ENCODE results near the gene GPC5. TPM values are rescaled to one million over a fixed set of nuclear protein-coding genes. Genes with fewer than 3 reads are reported as not detected.

The GPC5 gene
- total RNA-seq, 1 experiment from 2014 or later: not detected

DNA sequence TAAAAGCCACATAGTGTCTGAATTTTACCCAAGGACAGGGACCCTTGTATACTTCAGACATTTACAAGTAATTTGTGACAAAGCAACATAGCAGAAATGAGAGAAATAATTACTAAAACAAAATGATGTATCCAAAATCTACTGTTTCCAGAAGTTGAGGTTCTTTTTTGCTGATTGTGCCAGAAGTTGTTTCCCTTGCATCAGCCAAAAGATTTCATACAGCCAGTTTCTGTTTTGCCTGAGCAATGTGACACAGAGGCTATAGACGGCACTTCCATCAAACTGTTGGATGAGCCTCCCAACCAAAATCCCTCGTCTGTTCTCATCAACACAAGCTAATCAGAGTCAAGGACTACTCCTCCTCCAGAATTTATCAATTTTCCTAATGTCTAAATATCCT, 915.0 kb downstream of the GPC5 start:
- H3K4me3 ChIP-seq: no peak overlapping the region
- DNase-seq: no peak
- H3K27me3 ChIP-seq: no peaks in the 10 kb centered on the region
- no peaks in the 10 kb centered on the region for H3K9me3 ChIP-seq
- no peaks in the 10 kb centered on the region for H3K36me3 ChIP-seq

DNA sequence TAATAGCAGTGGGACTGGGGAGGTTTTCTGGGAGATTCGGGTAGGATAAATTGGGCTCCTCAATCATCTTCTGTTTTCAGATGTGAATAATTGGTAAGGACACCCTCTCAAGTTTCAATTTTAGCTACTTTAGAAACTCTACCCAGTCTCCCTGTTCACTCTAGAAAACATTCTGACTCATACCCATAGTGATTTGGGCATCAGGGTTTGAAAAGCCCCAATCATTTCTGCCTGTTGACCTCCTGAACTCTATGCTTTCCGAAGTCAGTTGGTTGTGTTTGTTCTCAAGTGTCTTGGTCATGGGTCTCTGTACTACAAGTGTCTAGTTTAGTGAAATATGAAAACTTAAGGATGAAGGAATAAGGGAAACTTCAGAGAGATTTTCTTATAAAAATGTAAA, 916.8 kb downstream of the GPC5 start:
- Histone ChIP-seq H3K9me3 (no peaks in the 10 kb centered on the region), H3K4me3 (no peak overlapping the region), H3K27me3 (no peaks in the 10 kb centered on the region), H3K36me3 (no peaks in the 10 kb centered on the region)
- DNase-seq: no peak

DNA sequence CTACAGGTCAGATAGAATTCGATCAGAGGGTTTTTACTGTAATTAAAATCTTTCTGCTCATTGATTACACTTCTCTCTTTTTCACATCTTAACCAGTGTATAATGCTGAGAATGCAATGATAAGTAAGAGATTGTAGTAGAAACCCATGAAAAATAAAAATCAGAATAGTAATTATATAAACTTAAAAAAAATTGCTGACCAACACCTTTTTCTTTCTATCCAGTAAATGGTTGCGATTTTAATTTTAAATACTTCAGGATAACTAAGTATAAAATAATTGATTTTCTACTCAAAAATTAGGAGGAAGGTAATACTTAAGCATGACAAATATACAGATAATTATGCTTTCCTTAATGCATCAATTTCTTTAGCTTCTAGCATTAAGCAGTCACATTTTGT, 917.6 kb downstream of the GPC5 start:
- Histone ChIP-seq H3K27me3 (no peaks in the 10 kb centered on the region), H3K36me3 (no peaks in the 10 kb centered on the region), H3K4me3 (no peak overlapping the region), H3K9me3 (no peaks in the 10 kb centered on the region)
- DNase-seq: no peak

DNA sequence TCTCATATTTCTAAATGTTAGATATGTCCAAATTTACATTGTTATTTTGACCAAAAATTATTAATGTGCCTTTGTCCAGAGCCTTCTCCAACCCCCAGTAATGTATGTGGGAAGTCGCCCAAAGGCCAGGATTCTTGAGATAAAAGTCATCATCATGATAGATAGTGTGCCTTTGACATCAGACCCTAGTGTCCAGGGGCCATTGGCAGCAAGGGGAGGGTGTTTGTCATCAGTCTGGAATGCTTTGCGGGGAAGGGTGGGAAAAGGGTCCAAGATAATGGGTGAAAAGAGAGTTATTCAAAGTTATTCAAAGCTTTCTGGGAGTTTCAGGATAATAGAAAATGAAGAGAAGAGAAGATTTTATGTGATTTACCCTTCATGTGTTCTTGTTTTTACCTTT, 918.6 kb downstream of the GPC5 start:
- H3K9me3 ChIP-seq: no peaks in the 10 kb centered on the region
- DNase-seq: peak; percentile 38
- no peaks in the 10 kb centered on the region for H3K36me3 ChIP-seq
- no peak overlapping the region for H3K4me3 ChIP-seq
- H3K27me3 ChIP-seq: no peaks in the 10 kb centered on the region

DNA sequence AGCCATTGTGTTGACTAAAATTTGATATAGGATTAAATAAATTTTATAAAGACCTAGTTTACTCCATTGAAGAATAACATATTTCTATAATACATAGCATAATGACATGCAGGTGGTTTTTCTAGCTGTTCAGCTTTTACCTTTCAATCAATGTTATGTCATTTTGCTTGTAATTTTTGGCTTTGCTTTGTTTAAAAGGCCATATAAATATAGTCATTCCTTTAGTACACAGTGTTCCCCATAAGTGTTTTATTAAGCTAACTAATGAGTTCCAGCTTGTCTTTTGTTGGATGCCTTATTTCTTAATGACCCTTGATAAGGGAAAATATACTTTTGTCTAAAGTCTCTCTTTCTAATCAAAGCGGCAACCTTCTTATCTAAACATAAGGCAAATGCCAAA, 921.9 kb downstream of the GPC5 start:
- no peaks in the 10 kb centered on the region for H3K36me3 ChIP-seq
- no peaks in the 10 kb centered on the region for H3K9me3 ChIP-seq
- no peak for DNase-seq
- H3K4me3 ChIP-seq: no peak overlapping the region
- H3K27me3 ChIP-seq: no peaks in the 10 kb centered on the region

DNA sequence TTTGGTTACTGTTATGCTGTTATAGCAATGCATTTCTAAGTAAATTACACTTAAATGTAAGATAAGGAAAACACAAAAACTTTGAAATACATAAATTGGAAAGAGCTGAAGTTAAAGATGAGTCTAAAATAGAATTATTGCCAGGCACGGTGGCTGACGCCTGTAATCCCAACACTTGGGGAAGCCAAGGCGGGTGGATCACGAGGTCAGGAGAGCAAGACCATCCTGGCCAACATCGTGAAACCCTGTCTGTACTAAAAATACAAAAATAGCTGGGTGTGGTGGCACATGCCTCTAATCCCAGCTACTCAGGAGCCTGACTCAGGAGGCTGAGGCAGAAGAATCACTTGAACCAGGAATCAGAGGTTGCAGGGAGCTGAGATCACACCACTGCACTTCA, 922.8 kb downstream of the GPC5 start:
- Histone ChIP-seq H3K36me3 (no peaks in the 10 kb centered on the region), H3K9me3 (no peaks in the 10 kb centered on the region), H3K27me3 (no peaks in the 10 kb centered on the region), H3K4me3 (no peak overlapping the region)
- no peak for DNase-seq

DNA sequence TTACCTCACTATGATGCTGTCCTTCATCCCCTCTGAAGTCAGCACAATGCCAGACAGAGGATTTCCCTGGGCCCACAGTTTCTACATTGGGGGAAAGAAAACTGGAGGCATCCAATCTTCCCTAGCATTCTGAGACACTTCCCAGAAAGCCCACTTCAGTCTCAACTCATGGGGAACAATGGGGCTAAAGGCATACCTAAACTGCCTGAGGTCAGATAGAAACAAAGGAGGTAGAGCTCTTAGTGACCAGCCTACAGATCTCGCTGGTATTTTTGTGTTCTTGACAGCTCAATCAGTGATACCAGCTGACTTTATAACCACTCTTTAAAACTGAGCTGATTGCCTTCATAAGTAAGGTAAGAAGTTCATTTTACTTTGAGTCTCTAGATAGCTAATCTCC, 947.2 kb downstream of the GPC5 start:
- no peak overlapping the region for H3K4me3 ChIP-seq
- no peak for DNase-seq
- H3K27me3 ChIP-seq: no peaks in the 10 kb centered on the region
- H3K9me3 ChIP-seq: no peaks in the 10 kb centered on the region
- H3K36me3 ChIP-seq: no peaks in the 10 kb centered on the region

DNA sequence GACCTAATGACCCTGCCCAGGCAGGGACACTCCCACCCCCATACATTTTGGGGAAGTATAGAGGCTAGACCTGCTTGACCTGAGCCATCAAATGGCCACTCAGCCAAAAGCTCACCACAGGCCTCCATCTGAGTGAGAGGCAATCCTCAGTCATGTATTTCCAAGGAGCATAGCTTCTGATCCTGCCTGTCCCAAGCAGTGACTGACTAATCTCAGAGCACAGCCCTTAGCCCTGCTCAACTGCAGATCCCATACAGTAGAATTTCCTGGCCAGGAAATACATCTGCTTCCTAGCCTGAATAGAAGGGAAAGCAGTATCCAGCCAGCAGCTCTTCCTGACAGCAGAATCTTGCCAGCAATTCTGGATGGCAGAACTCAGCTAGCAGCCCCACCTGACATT, 947.6 kb downstream of the GPC5 start:
- no peaks in the 10 kb centered on the region for H3K27me3 ChIP-seq
- no peak for DNase-seq

DNA sequence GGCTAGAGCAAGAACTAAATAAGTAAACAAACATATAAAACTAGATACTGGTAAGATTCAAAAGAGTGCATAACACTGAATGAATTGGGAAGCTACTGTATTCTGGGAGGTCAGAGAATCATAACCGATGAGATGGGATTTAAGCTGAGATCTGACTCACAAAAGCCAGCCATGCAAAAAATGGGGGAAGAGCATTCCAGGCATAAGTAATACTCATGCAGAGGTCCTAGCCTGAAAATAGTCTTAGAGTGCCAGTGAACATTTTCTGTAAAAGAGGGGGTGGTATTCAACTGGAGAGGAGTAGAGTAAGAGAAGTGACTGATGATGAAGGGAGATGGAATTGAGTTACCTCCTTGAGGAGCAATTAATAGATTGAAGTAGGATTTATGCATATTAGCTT, 956.2 kb downstream of the GPC5 start:
- no peak for DNase-seq

More for the DNA sequence above, 947.6 kb downstream of the GPC5 start:
- Histone ChIP-seq H3K9me3 (no peaks in the 10 kb centered on the region), H3K4me3 (no peak overlapping the region), H3K36me3 (no peaks in the 10 kb centered on the region)

DNA sequence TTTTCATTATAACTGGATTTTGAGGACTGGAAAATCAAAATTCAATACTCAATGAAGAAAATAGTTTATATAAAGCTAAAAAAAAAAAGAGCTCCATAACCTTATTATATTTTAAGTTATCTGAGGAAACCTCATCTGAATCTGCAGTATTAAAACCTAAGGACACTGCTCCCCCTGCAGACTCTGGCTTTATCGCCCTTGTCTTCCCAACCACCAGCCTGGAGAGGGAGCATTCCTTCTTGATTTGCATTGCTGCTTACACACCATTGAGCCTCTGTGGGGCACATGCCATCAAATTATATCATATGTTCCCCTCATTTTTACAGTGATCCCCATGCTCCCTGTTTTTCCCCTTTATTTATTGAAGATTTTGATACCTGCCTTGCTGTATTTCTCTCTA, 956.8 kb downstream of the GPC5 start:
- Histone ChIP-seq H3K4me3 (no peak overlapping the region), H3K36me3 (no peaks in the 10 kb centered on the region), H3K9me3 (peaks cover 6% of the 10 kb centered on the region; the same call in 1 of the 2 replicates), H3K27me3 (no peaks in the 10 kb centered on the region)
- DNase-seq: peak; percentile 6

More for the DNA sequence above, 956.2 kb downstream of the GPC5 start:
- Histone ChIP-seq H3K27me3 (no peaks in the 10 kb centered on the region), H3K9me3 (peaks cover 6% of the 10 kb centered on the region; the same call in 1 of the 2 replicates), H3K4me3 (no peak overlapping the region), H3K36me3 (no peaks in the 10 kb centered on the region)

DNA sequence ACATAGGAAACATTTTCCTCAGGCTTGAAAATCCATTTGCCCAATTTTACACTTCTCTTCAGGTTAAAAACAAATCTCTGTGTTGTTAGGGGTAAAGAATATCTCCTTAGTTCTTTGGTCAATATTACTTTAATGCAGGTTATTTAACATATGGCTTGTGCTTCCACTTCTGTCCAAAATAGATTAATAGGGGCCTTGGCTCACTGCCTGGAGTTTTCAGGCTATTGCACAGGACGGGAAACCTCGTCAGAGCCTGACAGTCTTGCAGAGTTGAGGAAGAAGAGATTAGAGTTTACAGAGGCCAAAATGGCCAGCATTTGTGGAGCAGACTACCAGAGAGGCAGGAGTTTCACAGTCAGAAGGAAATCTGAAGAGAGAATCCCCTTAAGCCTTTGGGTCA, 964.3 kb downstream of the GPC5 start:
- Histone ChIP-seq H3K9me3 (peaks cover 7% of the 10 kb centered on the region; the same call in 1 of the 2 replicates), H3K4me3 (no peak overlapping the region), H3K27me3 (no peaks in the 10 kb centered on the region), H3K36me3 (no peaks in the 10 kb centered on the region)
- no peak for DNase-seq

DNA sequence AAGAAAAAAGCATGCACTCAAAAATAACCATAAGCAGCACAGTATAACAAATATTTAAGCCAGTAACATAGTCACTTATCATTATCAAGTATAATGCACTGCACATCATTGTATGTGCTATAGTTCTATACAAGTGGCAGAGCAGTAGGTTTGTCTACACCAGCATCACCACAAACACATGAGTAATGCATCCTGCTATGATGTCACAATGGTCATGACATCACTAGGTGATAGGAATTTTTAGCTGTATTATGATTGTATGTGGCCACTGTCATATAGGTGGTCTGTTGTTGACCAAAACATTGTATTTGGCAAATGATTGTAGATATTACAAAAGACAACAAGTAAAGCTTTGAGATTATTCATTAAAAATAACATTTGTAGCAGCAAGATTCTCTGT, 967.5 kb downstream of the GPC5 start:
- Histone ChIP-seq H3K9me3 (0 out of 2 replicates have a peak, but pooled peaks cover 2% of the 10 kb centered on the region), H3K36me3 (no peaks in the 10 kb centered on the region), H3K4me3 (no peak overlapping the region), H3K27me3 (no peaks in the 10 kb centered on the region)
- DNase-seq: no peak

DNA sequence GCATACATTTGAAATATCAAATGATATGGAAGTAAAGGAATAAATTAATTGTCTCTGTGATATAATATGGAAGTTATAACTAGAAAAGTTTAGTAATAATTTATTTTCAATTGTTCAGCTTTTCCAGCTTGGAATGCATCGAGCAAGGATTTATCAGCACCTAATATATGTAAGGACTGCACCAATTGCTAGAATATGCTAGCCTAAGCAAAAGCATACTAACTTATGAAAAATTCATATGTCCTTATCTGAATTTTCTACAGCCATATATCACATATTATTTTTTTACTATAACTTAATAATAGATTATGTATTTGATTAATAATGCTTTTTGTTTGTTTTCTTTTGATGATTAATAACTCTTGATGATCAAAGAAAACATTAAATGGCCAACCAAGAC, 979.0 kb downstream of the GPC5 start:
- Histone ChIP-seq H3K9me3 (no peaks in the 10 kb centered on the region), H3K27me3 (no peaks in the 10 kb centered on the region), H3K4me3 (no peak overlapping the region), H3K36me3 (no peaks in the 10 kb centered on the region)
- no peak for DNase-seq

DNA sequence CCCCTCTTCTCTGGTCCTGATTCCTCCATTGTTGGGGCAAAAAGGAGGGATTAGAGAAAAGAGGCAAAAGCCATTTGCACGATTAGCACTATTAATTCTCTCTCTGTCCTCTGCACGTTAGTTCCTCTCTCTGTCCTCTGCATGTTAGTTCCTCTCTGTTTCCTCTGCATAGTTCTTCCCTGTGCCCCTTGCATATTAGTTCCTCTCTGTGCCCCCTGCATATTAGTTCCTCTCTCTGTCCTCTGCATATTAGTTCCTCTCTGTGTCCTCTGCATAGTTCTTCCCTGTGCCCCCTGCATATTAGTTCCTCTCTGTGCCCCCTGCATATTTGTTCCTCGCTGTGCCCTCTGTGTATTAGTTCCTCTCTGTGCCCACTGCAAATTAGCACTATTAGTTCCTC, 981.0 kb downstream of the GPC5 start:
- no peak for DNase-seq
- Histone ChIP-seq H3K36me3 (no peaks in the 10 kb centered on the region), H3K27me3 (no peaks in the 10 kb centered on the region), H3K4me3 (no peak overlapping the region), H3K9me3 (no peaks in the 10 kb centered on the region)

DNA sequence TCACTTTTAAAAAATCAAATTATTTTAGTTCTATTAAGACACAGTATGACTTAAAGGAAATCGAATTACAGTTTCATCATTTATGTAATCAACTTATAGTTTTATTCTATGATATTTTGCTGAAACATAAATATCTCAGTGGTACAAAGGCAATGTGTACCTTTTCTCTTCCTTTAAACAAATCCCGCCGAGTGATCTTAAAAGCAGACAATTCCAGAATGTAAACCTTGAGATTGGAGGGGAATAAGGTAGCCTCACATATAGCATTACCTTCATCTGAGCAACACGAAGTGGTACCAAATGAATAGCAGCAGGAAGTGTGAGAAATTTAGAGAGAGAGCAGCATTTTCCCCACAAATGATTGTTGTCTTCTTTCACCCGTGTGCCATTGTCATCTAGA, 986.0 kb downstream of the GPC5 start:
- H3K27me3 ChIP-seq: no peaks in the 10 kb centered on the region
- no peaks in the 10 kb centered on the region for H3K9me3 ChIP-seq
- H3K36me3 ChIP-seq: no peaks in the 10 kb centered on the region
- H3K4me3 ChIP-seq: no peak overlapping the region
- DNase-seq: no peak

DNA sequence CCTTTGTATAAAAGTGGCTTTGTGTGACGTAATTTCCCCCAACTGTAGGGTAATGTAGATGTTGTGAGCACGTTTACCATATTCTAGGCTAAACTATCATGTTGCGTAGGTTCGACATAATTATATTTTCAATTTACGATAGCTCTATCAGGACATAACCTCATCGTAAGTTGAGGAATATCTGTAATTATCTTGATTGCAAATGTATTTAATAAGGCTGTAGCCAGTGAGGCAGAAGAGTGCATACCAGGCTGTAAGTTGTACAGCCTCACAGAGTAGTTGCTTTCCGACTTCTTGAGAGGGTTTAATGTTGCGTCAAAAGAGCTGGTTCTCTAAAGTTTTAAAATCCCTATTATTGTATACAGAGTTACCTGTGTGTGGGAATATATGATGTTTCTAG, 988.8 kb downstream of the GPC5 start:
- H3K4me3 ChIP-seq: no peak overlapping the region
- H3K36me3 ChIP-seq: no peaks in the 10 kb centered on the region
- no peaks in the 10 kb centered on the region for H3K9me3 ChIP-seq
- no peaks in the 10 kb centered on the region for H3K27me3 ChIP-seq
- DNase-seq: no peak

DNA sequence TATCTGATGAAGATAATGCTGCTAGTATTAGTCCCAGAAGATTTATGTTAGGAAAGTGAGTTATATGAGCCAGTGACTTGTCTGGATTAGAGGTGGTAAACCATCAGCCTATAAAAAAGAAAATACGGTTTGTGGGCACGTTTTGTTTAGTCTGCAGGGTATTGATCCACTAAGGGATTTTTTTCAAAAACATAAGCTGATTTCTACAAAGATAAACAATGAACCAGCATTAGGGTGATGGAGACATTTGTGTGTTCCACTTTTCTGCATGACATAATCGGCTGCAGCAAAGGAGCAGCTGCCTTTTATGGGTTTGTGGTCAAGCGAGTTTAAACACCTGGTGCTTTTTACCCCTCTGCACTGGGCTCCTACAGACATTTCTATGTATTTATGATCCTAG, 991.8 kb downstream of the GPC5 start:
- H3K4me3 ChIP-seq: no peak overlapping the region
- no peaks in the 10 kb centered on the region for H3K27me3 ChIP-seq
- no peaks in the 10 kb centered on the region for H3K9me3 ChIP-seq
- H3K36me3 ChIP-seq: no peaks in the 10 kb centered on the region
- no peak for DNase-seq

DNA sequence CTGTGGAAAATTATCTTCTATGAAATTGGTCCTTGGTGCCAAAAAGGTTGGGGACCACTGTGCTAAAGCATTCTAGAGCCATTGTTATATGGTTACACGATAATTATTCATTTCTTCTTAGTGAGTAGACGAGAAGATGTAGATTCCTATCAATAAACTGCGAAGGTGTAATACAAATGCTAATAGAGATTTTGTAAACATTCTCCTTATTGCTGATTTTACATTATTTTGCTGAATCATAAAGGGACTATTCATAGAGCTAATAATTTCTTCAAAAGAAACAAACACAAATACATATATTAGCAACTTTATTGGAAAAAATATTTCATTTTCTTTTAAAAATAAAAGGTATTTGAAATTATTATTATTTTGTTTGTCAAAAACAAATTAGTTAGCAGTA, 1005.2 kb downstream of the GPC5 start:
- DNase-seq: no peak
- no peak overlapping the region for H3K4me3 ChIP-seq
- H3K9me3 ChIP-seq: no peaks in the 10 kb centered on the region
- no peaks in the 10 kb centered on the region for H3K36me3 ChIP-seq
- no peaks in the 10 kb centered on the region for H3K27me3 ChIP-seq

DNA sequence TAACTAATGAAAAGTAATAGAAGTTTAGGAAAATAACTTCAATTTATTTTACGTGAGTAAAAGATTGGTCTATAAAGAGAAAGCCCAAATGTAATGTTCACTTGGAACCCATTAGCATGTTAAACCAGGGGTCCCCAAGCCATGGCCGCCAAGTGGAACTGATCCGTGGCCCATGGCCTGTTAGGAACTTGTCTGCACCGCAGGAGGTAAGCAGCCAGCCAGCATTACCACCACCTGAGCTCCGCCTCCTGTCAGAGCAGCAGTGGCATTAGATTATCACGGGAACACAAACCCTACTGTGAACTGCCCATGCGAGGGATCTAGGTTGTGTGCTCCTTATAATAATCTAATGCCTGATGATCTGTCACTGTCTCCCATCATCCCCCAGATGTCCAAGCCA, 1009.4 kb downstream of the GPC5 start:
- H3K9me3 ChIP-seq: no peaks in the 10 kb centered on the region
- no peak for DNase-seq
- H3K27me3 ChIP-seq: no peaks in the 10 kb centered on the region
- no peaks in the 10 kb centered on the region for H3K36me3 ChIP-seq
- H3K4me3 ChIP-seq: no peak overlapping the region

Data from MG63 (cell line).